NCI-H187 (cell line): ENCODE data around the gene DRC3.

ENCODE experiments used
- DNase-seq, 2 experiments: peaks; one replicate each; lab custom pipeline; 2025; lab: John Stamatoyannopoulos, UW

DRC3 gene

GRCh38 chr17:18021372-18021771 is 48.7 kb downstream of the DRC3 start:
- no peak for DNase-seq

- DNase-seq: no peak
These were observed 52.7 kb downstream of the DRC3 start for GRCh38 chr17:18025241-18025944.

GRCh38 chr17:18025945-18026776 is 53.5 kb downstream of the DRC3 start:
- no peak for DNase-seq

GRCh38 chr17:18027280-18027679 is 54.6 kb downstream of the DRC3 start:
- no peak for DNase-seq

GRCh38 chr17:18028114-18028951 is 55.7 kb downstream of the DRC3 start:
- DNase-seq: no peak

GRCh38 chr17:18028952-18029540 is 56.4 kb downstream of the DRC3 start:
- no peak for DNase-seq

- DNase-seq: no peak
These were observed 59.3 kb downstream of the DRC3 start for GRCh38 chr17:18031955-18032354.

- DNase-seq: peak; percentile 7 to 36
These were observed 60.9 kb downstream of the DRC3 start for GRCh38 chr17:18033442-18034099.

- DNase-seq: no peak
These were observed 63.0 kb downstream of the DRC3 start for GRCh38 chr17:18035704-18036103.

- DNase-seq: no peak
These were observed 64.8 kb downstream of the DRC3 start for GRCh38 chr17:18037486-18037885.

GRCh38 chr17:18038149-18038850 is 65.6 kb downstream of the DRC3 start:
- no peak for DNase-seq

GRCh38 chr17:18038861-18039534 is 66.3 kb downstream of the DRC3 start, which contains the start of the genes ATPAF2 and GID4:
ATPAF2 (minus strand) TSS chr17:18039168; CDS start chr17:18039013, 155 bp downstream.
GID4 (plus strand) TSS chr17:18039408; CDS start chr17:18039465, 57 bp downstream.
- DNase-seq: peak; percentile 84 to 91

GRCh38 chr17:18039535-18040260 is 67.0 kb downstream of the DRC3 start:
- DNase-seq: no peak

- no peak for DNase-seq
These were observed 67.7 kb downstream of the DRC3 start for GRCh38 chr17:18040261-18040858.

- DNase-seq: no peak
These were observed 69.1 kb downstream of the DRC3 start for GRCh38 chr17:18041776-18042175.

- no peak for DNase-seq
These were observed 70.3 kb downstream of the DRC3 start for GRCh38 chr17:18042983-18043382.

- no peak for DNase-seq
These were observed 70.8 kb downstream of the DRC3 start for GRCh38 chr17:18043491-18043890.

- DNase-seq: no peak
These were observed 71.9 kb downstream of the DRC3 start for GRCh38 chr17:18044609-18045008.
